K562 treated with DMSO at 1 percent for 4 hours (cell line): ENCODE measurements around the gene SMIM30. TPM values are rescaled to one million over a fixed set of nuclear protein-coding genes. Genes with fewer than 3 reads are reported as not detected.

ENCODE experiments used
- total RNA-seq: library from RNA; unstranded; fragments of 300-600 nt; gene quantifications from 2 replicates; pipeline ENCODE4 v1.2.3, GENCODE V29; 2022; ENCODE audit not compliant: insufficient read depth

The SMIM30 gene
- total RNA-seq: 131 and 133 TPM in 2 replicates

GRCh38 chr7:113118074-113118959 is at the start of gene SMIM30:
SMIM30 (minus strand) TSS chr7:113118554; CDS start chr7:113117578, 976 bp downstream.

GRCh38 chr7:113086431-113086888 is 31.9 kb downstream of the SMIM30 start, which contains the start of gene GPR85:
GPR85 (minus strand) TSS chr7:113086827; CDS start chr7:113084721, 2,106 bp downstream.

Other genes starting within 250 kb of the SMIM30 start
- gene GPR85, start 31.7 kb downstream of the SMIM30 start, total RNA-seq: 2.0 and 7.6 TPM in 2 replicates